ENCODE measurements around the gene ADAP1. TPM values are rescaled to one million over a fixed set of nuclear protein-coding genes. Genes with fewer than 3 reads are reported as not detected.
A peak's percentile ranks its signal among the peaks of the same experiment; 100 is the strongest.

Gene ADAP1
- total and polyA plus RNA-seq, 2 of the 8 experiments (the other 6 are each of a cell fraction or from before 2014, with no cell fraction given): 5.8 to 6.1 TPM

- no peak for TF ChIP-seq TAF7 (optimal IDR thresholded peaks at IDR 0.05; ENCODE audit: borderline replicate concordance, low read depth, low read length)
- no peak for TF ChIP-seq JUN (IDR thresholded peaks at IDR 0.05; ENCODE audit: low read depth, low read length)
- no peak for TF ChIP-seq NANOG (IDR thresholded peaks at IDR 0.05; ENCODE audit: insufficient read depth, low read depth, low read length, poor library complexity, severe bottlenecking)
- TF ChIP-seq POU5F1 (IDR thresholded peaks at IDR 0.05; ENCODE audit: low read depth, low read length): no peak
- no peak for TF ChIP-seq KDM1A (IDR thresholded peaks at IDR 0.05; ENCODE audit: borderline replicate concordance, low read length)
- TF ChIP-seq RBBP5 (IDR thresholded peaks at IDR 0.05; ENCODE audit: borderline replicate concordance, low read depth, low read length): no peak
- no peak for TF ChIP-seq POLR2A (IDR thresholded peaks at IDR 0.05; ENCODE audit: control extremely low read depth in 1 of 2, low read depth in 2 of 2, low read length in 2 of 2)
- no peak for TF ChIP-seq CREB1 (IDR thresholded peaks at IDR 0.05)
- TF ChIP-seq BRCA1 (IDR thresholded peaks at IDR 0.05; ENCODE audit: low read depth, low read length): no peak
- 0 out of 2 replicates have a peak, but pooled peaks have one; percentile 58 for TF ChIP-seq GABPA (IDR thresholded peaks at IDR 0.05; ENCODE audit: borderline replicate concordance, insufficient read depth, low read length)
- no peak for TF ChIP-seq HDAC2 (IDR thresholded peaks at IDR 0.05; ENCODE audit: borderline replicate concordance in 1 of 2, low read depth in 2 of 2, low read length in 2 of 2)
Observed at GRCh38 chr7:997404-998395, 43.2 kb upstream of the ADAP1 start (continued).
